Amygdala (tissue), 56 donors: ENCODE data around the gene HUS1B.
"Not testable (repeated sequence)": the region's sequence is repeated elsewhere in the genome, so short reads cannot be mapped to it uniquely, and the experiment has no call there.

ENCODE experiments used
- DNase-seq, 56 donors: peaks; one replicate each; lab custom pipeline; 2025; lab: John Stamatoyannopoulos, UW

HUS1B gene

DNA sequence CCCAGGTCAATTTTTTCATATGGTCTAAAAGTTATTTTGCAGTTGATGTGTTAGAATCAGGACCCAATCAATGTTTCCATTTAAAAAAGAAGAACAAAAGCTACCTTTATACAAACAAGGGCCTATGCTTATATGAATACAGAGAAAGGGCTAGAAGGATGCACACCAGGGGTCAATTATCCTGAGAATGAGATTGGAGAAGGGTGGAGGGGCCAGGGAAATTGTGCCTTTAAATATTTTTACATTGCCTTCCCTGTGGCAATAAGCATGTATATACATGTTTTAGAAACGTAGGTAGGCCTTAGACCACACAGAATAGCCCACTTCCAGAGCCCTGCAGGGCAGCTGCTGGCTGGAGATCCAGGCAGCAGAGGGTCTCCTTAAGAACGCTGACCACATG, 23.4 kb upstream of the HUS1B start:
- DNase-seq = no peak

- DNase-seq = no peak
Measured at GRCh38 chr6:679282-679681, 22.4 kb upstream of the HUS1B start.

DNA sequence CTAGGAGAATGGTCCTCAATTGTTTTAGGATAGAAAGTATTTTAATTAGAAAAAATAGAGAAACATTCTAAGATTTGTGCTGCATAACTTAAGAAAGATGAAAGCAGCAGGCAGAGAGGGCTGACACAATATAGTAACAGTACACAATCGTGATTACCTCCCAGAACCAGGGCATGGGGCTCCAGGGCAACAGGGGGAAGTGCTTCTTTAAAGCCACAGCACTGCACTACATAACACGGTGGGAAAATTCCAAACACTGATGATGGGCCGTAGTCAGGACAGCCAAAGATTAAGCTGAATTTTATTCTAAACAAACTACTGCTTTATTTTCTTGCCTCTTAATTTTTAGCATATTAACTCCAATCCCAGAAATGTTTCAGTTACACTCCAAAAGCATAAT, 21.6 kb upstream of the HUS1B start:
- no peak for DNase-seq

DNA sequence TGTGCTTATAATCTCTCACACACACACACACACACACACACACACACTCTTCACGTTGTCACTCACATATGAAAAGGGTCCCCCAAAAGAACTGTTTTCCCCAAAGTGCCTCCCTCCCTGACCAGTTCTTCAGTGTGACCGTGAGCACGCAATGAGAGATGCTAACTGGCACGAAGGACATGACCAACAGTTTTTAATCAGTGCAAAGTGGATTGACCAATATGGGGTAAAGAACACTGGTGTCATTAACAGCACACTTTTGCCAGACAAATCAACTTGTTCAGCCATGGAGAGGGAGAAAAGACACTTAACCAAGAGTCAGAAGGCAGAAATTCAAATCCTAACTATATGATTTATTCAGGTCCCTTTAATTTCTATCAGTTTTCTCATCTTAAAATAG, 21.0 kb upstream of the HUS1B start:
- DNase-seq = no peak

DNA sequence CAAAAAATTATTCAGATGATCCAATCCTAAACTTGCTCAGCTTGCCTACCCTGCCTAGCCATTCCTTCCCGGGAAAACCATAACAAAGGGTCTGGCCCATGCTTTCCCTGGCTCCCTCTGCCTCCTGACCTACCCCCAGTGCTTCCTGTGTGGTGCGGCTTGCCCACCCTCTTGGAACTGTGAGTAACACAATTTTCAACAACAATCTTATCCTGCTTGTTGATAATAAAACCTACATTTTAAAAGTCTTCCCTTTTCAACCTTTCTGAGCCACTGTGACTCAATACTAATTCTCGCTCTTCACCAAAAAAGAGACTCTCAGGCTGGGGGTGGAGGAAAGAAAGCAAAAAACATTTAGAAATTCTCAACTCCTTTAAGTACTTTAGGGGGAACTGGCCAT, 18.1 kb upstream of the HUS1B start:
- DNase-seq = no peak

GRCh38 chr6:674406-674805, 17.5 kb upstream of the HUS1B start:
- no peak for DNase-seq

- no peak for DNase-seq
Measured at GRCh38 chr6:667253-667927, 10.5 kb upstream of the HUS1B start.

DNA sequence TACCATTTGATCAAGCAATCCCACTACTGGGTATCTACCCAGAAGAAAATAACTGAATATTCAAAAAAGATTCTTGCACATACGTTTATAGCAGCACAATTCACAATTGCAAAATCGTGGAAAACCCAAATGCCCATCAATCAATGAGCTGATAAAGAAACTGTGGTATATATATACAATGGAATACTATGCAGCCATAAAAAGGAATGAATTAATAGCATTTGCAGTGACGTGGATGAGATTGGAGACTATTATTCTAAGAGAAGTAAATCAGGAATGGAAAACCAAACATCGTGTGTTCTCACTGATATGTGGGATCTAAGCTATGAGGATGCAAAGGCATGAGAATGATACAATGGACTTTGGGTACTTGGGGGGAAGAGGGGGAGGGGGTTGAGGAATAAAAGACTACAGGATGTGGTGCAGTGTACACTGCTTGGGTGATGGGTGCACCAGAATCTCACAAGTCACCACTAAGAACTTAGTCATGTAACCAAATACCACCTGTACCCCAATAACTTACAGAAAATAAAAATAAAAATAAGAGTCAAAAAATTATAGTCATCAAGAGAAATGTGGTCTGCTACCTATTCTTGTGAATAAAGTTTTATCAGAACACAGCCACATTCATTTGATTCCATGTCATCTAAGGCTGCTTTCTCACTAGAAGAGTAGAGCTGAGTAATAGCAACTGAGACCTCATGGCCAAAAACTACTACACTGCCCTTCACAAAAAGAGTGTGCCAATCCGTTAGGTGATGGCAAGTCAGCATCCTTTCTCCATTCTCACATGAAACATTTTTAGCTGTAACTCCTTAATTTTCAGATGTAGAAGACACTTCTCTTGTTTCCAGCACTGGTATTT, 8.7 kb upstream of the HUS1B start:
- DNase-seq = no peak

- not testable (repeated sequence) for DNase-seq
Measured at GRCh38 chr6:663788-664187, 6.9 kb upstream of the HUS1B start.

DNA sequence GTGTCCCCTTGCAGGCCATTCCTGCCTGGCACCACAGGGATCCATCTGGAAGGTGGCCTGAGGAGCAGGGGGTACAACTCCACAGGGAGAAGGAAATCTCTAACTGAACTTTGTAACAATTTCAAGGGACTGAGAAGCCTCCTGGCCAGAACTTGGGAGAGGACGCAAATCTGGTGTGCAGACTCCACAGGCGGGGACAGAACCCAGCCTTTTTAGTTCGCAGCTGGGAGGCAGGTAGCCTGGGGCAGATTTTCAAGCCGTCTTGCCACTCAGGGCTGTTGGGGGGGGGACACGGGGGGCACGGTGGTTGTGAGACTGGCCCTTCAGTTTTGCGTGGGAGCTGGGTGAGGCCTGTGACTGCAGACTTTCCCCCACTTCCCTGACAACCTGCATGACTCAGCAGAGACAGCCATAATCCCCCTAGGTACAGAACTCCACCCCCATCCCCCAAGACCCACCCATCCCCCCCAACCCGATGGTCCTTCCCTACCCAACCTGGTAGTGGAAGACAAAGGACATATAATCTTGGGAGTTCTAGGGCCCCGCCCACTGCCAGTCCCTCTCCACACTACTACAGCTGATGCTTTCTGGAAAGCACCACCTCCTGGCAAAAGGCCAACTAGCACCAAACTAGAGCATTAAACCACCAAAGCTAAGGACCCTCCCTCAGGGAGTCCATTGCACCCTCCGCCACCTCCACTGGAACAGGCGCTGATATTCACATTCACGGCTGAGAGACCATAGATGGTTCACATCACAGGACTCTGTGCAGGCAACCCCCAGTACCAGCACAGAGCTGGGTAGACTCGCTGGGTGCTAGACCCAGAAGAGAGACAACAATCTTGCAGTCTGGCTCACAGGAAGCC, 3.0 kb upstream of the HUS1B start:
- peak in 1 of 56 donors; percentile 19 for DNase-seq

DNA sequence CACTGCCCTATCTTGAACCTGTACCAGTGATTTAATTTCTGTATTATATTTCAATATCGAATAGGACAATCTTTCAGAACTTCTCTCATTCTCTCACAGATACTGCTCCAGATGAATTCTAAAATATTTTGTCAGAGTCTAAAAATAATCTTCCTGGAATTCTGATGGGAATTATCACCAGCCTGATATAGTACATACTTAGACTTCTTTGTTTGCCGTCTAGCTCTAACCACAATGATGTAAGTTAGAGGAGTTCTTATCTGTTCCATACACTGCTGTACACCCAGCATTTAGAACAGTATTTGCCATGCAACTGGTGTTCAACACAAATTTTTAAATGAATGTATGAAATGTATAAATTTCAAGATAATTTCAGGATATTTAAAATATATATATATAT, 1.3 kb upstream of the HUS1B start:
- DNase-seq = no peak

DNA sequence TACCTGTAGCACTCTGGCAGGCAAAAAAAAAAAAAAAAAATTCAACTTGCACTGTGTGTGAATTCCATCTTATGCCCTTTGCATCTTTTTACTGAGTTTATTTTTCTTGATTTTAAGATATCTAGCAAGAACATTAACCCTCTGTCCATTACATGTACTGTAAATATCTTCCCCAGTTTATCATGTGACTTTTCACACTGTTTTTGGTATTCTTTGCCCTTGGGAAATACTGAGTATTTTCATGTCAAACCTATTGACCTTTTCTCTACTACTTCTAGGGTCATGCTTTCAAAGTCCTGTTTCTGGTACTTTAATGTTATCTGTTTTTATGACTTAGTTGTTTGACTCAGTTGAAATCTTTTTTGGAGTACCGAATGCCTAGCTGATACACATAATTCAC, 843 bp upstream of the HUS1B start:
- no peak for DNase-seq

DNA sequence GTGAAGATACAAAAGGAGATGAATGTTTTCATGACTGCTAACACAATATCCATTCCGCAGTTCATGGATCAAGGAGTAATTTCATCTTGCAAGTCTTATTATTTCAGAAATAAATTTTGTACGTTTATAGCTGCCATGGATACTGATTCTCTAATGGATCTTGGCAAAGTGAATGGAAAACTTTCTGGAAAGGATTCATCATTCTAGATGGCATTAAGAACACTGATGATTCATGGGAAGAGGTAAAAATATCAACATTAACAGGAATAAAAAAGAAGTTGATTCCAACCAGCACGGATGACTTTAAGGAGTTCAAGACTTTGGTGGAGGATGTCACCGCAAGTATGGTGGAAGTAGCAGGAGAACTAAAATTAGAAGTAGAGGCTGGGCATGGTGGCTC, 2.8 kb downstream of the HUS1B start:
- DNase-seq = no peak

- DNase-seq = no peak
Measured at GRCh38 chr6:652865-653264, 4.0 kb downstream of the HUS1B start.

GRCh38 chr6:650098-650497, 6.8 kb downstream of the HUS1B start:
- DNase-seq = no peak

DNA sequence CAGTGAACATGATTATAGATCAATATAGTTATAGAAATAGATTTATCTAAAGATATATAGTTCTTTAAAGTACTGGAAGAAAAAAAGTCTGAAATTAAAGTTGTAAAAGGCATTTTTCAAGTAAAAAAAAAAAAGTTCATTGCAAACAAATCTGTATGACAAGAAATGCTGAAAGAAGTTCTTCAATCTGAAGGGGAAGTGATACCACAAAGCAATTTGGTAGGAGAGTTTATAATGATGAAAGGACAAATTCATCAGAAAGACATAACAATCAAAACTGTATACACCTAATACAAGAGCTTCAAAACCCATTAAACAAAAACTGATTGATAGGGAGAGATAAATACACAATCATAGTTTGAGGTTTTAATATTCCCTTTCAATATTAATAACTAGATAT, 14.1 kb downstream of the HUS1B start:
- DNase-seq = no peak

GRCh38 chr6:641225-641985, 15.5 kb downstream of the HUS1B start:
- no peak for DNase-seq

- DNase-seq = no peak
Measured at GRCh38 chr6:636488-636887, 20.4 kb downstream of the HUS1B start.

- no peak for DNase-seq
Measured at GRCh38 chr6:635233-635632, 21.7 kb downstream of the HUS1B start.

DNA sequence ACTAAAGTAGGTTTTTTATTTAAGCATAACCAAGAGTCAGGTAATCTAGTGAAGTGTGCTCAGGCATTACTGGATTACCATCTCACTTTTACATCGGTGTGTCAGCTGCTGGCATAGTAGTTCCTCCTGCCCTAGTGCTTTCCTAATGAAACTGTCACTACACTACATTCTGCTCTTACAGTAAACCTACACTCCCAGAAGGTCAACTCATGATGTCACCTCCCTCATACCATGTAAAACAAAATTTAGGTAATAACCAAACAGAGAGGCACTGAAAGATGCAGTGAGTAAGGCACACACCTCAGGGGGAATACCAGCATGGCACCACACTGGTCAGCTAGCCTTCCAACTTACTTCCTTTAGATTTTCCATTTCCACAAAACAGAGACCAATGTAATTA, 23.3 kb downstream of the HUS1B start:
- no peak for DNase-seq

DNA sequence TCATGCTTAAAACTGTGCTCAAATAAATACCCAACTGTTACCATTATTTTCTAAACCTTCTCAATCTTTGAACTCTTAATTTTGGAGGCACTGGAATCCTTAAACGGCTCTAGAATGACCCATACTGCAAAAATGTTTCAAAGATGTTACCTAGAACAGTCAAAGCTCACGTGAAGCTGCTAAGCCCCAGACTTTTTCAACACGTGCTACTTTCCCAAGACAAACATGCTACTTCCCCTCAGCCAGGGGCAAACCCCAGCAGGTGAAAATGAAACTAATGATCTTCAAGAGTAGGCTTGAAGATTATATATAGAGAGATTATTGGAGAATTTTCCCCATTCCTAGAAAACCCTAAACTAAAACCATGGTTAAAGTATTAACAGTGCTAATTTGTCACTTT, 28.1 kb downstream of the HUS1B start:
- DNase-seq = no peak
